Measurements from ENCODE around the gene CTIF. TPM values are rescaled to one million over a fixed set of nuclear protein-coding genes. Genes with fewer than 3 reads are reported as not detected.

The CTIF gene
- polyA plus RNA-seq, 1 donor from 2014 or later = 50.2 TPM

DNA sequence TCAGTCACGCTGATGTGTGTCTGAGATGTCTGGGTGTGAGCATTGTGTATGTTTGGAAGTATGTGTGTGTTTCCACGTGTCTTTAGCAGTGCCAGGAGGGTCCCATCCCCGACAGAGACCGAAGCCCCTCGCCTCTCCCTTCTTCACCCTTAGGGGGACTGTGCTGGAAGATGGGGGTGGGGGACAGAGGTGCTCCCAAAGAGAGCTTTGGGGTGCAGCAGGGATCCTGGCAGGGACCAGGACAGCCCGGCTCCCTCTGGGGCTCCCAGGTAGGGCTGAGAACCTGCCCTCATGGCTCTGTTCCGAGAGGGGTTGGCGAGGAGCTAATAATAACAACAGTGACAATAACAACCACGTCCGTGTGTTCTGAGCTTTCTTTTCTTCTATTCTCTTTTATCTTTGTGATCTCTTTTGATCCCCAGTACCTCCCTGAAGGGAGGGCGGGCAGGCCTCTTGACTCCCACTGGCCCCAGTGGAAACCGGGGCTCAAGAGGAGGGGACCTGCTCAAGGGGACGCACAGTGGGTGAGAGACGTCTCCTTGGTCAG lies 354.3 kb downstream of the CTIF start:
- Histone ChIP-seq H3K9me2 (ENCODE audit: insufficient read depth, low read length) (no peaks in the 10 kb centered on the region), H3K4me2 (ENCODE audit: low read length) (no peak overlapping the region), H3F3A (ENCODE audit: insufficient read depth, low read length, poor library complexity, severe bottlenecking) (no peaks in the 10 kb centered on the region), H3K36me3 (ENCODE audit: insufficient read depth, low read length) (no peaks in the 10 kb centered on the region), H2AFZ (ENCODE audit: low read depth, low read length) (no peak overlapping the region), H3K9ac (ENCODE audit: low read length) (no peak overlapping the region), H3K27me3 (ENCODE audit: insufficient read depth, low read depth, low read length) (no peaks in the 10 kb centered on the region), H3K9me3 (ENCODE audit: low read length) (no peaks in the 10 kb centered on the region), H3K4me3 (ENCODE audit: low read length) (no peak overlapping the region), H3K79me2 (replicated peaks; ENCODE audit: insufficient read depth, low read length) (no peaks in the 10 kb centered on the region), H4K20me1 (ENCODE audit: insufficient read depth) (no peaks in the 10 kb centered on the region), H3K27ac (ENCODE audit: low read length) (no peak overlapping the region)
- TF ChIP-seq SMC3 (conservative IDR thresholded peaks at IDR 0.05; ENCODE audit: poor library complexity) (no peak), EP300 (conservative IDR thresholded peaks at IDR 0.05; ENCODE audit: poor library complexity, severe bottlenecking) (no peak), CTCF (IDR thresholded peaks at IDR 0.05; ENCODE audit: poor library complexity, severe bottlenecking) (no peak), TAF1 (IDR thresholded peaks at IDR 0.05; ENCODE audit: low read depth) (no peak)
- TF ChIP-seq, protein P1, sequence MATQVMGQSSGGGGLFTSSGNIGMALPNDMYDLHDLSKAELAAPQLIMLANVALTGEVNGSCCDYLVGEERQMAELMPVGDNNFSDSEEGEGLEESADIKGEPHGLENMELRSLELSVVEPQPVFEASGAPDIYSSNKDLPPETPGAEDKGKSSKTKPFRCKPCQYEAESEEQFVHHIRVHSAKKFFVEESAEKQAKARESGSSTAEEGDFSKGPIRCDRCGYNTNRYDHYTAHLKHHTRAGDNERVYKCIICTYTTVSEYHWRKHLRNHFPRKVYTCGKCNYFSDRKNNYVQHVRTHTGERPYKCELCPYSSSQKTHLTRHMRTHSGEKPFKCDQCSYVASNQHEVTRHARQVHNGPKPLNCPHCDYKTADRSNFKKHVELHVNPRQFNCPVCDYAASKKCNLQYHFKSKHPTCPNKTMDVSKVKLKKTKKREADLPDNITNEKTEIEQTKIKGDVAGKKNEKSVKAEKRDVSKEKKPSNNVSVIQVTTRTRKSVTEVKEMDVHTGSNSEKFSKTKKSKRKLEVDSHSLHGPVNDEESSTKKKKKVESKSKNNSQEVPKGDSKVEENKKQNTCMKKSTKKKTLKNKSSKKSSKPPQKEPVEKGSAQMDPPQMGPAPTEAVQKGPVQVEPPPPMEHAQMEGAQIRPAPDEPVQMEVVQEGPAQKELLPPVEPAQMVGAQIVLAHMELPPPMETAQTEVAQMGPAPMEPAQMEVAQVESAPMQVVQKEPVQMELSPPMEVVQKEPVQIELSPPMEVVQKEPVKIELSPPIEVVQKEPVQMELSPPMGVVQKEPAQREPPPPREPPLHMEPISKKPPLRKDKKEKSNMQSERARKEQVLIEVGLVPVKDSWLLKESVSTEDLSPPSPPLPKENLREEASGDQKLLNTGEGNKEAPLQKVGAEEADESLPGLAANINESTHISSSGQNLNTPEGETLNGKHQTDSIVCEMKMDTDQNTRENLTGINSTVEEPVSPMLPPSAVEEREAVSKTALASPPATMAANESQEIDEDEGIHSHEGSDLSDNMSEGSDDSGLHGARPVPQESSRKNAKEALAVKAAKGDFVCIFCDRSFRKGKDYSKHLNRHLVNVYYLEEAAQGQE (IDR thresholded peaks at IDR 0.05; ENCODE audit: borderline replicate concordance) = no peak

- H3K36me3 ChIP-seq (ENCODE audit: insufficient read depth, low read length) = no peaks in the 10 kb centered on the region
- H3K79me2 ChIP-seq (replicated peaks; ENCODE audit: insufficient read depth, low read length) = no peaks in the 10 kb centered on the region
- no peaks in the 10 kb centered on the region for H3K9me2 ChIP-seq (ENCODE audit: insufficient read depth, low read length)
- H3K4me2 ChIP-seq (ENCODE audit: low read length) = no peak overlapping the region
- TF ChIP-seq POLR2AphosphoS5 (IDR thresholded peaks at IDR 0.05) (no peak), EZH2 (IDR thresholded peaks at IDR 0.05; ENCODE audit: borderline replicate concordance, insufficient read depth, low read length, poor library complexity, severe bottlenecking) (no peak), RAD21 (conservative IDR thresholded peaks at IDR 0.05) (no peak), CTCF (IDR thresholded peaks at IDR 0.05; ENCODE audit: poor library complexity, severe bottlenecking) (no peak), MXI1 (conservative IDR thresholded peaks at IDR 0.05; ENCODE audit: poor library complexity, severe bottlenecking) (no peak), SMC3 (conservative IDR thresholded peaks at IDR 0.05; ENCODE audit: poor library complexity) (no peak), TAF1 (IDR thresholded peaks at IDR 0.05; ENCODE audit: low read depth) (no peak), EP300 (conservative IDR thresholded peaks at IDR 0.05; ENCODE audit: poor library complexity, severe bottlenecking) (no peak)
- TF ChIP-seq, protein P1 (IDR thresholded peaks at IDR 0.05; ENCODE audit: borderline replicate concordance) = no peak
- H3K9me3 ChIP-seq (ENCODE audit: low read length) = no peaks in the 10 kb centered on the region
- no peak overlapping the region for H2AFZ ChIP-seq (ENCODE audit: low read depth, low read length)
- no peak overlapping the region for H3K27ac ChIP-seq (ENCODE audit: low read length)
- no peaks in the 10 kb centered on the region for H3K27me3 ChIP-seq (ENCODE audit: insufficient read depth, low read depth, low read length)
- no peak overlapping the region for H3K9ac ChIP-seq (ENCODE audit: low read length)
- H4K20me1 ChIP-seq (ENCODE audit: insufficient read depth) = no peaks in the 10 kb centered on the region
- H3F3A ChIP-seq (ENCODE audit: insufficient read depth, low read length, poor library complexity, severe bottlenecking) = no peaks in the 10 kb centered on the region
- H3K4me3 ChIP-seq (ENCODE audit: low read length) = no peak overlapping the region
Observed at GRCh38 chr18:48893608-48894600, 355.1 kb downstream of the CTIF start.

Measured in neural cell (in vitro differentiated cells).